ENCODE results near the gene HMOX2.

The HMOX2 gene

GRCh38 chr16:4500272-4500671 is 24.1 kb downstream of the HMOX2 start (continued):
- TF ChIP-seq, protein P1, sequence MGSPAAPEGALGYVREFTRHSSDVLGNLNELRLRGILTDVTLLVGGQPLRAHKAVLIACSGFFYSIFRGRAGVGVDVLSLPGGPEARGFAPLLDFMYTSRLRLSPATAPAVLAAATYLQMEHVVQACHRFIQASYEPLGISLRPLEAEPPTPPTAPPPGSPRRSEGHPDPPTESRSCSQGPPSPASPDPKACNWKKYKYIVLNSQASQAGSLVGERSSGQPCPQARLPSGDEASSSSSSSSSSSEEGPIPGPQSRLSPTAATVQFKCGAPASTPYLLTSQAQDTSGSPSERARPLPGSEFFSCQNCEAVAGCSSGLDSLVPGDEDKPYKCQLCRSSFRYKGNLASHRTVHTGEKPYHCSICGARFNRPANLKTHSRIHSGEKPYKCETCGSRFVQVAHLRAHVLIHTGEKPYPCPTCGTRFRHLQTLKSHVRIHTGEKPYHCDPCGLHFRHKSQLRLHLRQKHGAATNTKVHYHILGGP (tag by site-specific recombination; IDR thresholded peaks at IDR 0.05): no peak
- no peak for TF ChIP-seq REST (tag by site-specific recombination; IDR thresholded peaks at IDR 0.05)
- no peak for TF ChIP-seq KLF9 (tag by site-specific recombination; IDR thresholded peaks at IDR 0.05; ENCODE audit: low read depth)
- TF ChIP-seq PRDM10 (tag by site-specific recombination; IDR thresholded peaks at IDR 0.05): no peak
- TF ChIP-seq ZNF302 (tag by site-specific recombination; IDR thresholded peaks at IDR 0.05; ENCODE audit: low read depth): no peak
- no peak for TF ChIP-seq SP2 (tag by site-specific recombination; IDR thresholded peaks at IDR 0.05)
- TF ChIP-seq, protein P2, sequence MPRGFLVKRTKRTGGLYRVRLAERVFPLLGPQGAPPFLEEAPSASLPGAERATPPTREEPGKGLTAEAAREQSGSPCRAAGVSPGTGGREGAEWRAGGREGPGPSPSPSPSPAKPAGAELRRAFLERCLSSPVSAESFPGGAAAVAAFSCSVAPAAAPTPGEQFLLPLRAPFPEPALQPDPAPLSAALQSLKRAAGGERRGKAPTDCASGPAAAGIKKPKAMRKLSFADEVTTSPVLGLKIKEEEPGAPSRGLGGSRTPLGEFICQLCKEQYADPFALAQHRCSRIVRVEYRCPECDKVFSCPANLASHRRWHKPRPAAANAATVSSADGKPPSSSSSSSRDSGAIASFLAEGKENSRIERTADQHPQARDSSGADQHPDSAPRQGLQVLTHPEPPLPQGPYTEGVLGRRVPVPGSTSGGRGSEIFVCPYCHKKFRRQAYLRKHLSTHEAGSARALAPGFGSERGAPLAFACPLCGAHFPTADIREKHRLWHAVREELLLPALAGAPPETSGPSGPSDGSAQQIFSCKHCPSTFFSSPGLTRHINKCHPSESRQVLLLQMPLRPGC (tag by site-specific recombination; IDR thresholded peaks at IDR 0.05): peak; percentile 66; the same call in 1 of the 2 replicates
- no peak for TF ChIP-seq KLF16 (tag by site-specific recombination; IDR thresholded peaks at IDR 0.05)
- TF ChIP-seq, protein P3, sequence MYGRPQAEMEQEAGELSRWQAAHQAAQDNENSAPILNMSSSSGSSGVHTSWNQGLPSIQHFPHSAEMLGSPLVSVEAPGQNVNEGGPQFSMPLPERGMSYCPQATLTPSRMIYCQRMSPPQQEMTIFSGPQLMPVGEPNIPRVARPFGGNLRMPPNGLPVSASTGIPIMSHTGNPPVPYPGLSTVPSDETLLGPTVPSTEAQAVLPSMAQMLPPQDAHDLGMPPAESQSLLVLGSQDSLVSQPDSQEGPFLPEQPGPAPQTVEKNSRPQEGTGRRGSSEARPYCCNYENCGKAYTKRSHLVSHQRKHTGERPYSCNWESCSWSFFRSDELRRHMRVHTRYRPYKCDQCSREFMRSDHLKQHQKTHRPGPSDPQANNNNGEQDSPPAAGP (tag by site-specific recombination; IDR thresholded peaks at IDR 0.05): no peak
- TF ChIP-seq ZNF624 (tag by site-specific recombination; IDR thresholded peaks at IDR 0.05): no peak
- TF ChIP-seq ZNF335 (tag by site-specific recombination; conservative IDR thresholded peaks at IDR 0.05): no peak
- TF ChIP-seq PRDM1 (tag by site-specific recombination; IDR thresholded peaks at IDR 0.05): peak; percentile 25; the same call in 1 of the 2 replicates
- no peak for TF ChIP-seq ZNF623 (tag by site-specific recombination; IDR thresholded peaks at IDR 0.05)
- no peak for TF ChIP-seq ZNF433 (tag by site-specific recombination; IDR thresholded peaks at IDR 0.05; ENCODE audit: low read depth)
- no peak for TF ChIP-seq SP3 (tag by site-specific recombination; IDR thresholded peaks at IDR 0.05)
- no peak for TF ChIP-seq ZNF169 (tag by site-specific recombination; IDR thresholded peaks at IDR 0.05)
- no peak for TF ChIP-seq ZNF768 (tag by site-specific recombination; IDR thresholded peaks at IDR 0.05)
- no peak for TF ChIP-seq ZNF341 (tag by site-specific recombination; IDR thresholded peaks at IDR 0.05; ENCODE audit: low read depth)
- TF ChIP-seq ZNF146 (tag by site-specific recombination; IDR thresholded peaks at IDR 0.05): no peak

Measured in HEK293 (cell line).